GM21737 (cell line): Measurements from ENCODE around the gene ANKRD17.
A peak's percentile ranks its signal among the peaks of the same experiment; 100 is the strongest.
"Not testable (repeated sequence)": the region's sequence is repeated elsewhere in the genome, so short reads cannot be mapped to it uniquely, and the experiment has no call there.

ENCODE experiments used
- ATAC-seq: cut with Tn5 transposase; IDR thresholded peaks from one replicate; pipeline ENCODE4 v1.9.1; 2021; ENCODE audit warnings: mild to moderate bottlenecking, moderate library complexity; ENCODE audit not compliant: unreplicated experiment

Gene ANKRD17

GRCh38 chr4:73258686-73259570, at the start of gene ANKRD17:
Gene ANKRD17, minus strand, starts transcription at chr4:73258798. Its CDS starts 130 bp downstream, at chr4:73258668.
- peak; percentile 71 for ATAC-seq

DNA sequence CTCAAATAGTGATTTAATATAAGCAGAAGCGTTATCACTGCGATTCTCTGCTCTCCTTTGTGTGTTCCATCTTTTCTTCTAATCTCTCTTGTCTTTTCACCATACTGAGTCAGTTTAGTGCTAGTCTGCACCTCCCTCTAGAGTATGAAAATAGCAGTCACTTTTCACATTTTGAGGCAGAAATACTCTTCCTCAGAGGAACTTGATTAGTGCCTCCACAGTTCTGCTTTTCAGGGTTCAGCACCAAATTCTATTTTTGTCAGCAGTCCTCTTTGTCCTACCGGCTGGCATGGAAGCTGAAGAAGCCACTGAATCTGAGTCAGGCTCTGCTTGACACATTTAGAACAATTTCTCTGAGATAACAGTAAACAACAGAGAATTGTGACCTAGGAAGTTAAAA, 49.7 kb upstream of the ANKRD17 start:
- no peak for ATAC-seq

DNA sequence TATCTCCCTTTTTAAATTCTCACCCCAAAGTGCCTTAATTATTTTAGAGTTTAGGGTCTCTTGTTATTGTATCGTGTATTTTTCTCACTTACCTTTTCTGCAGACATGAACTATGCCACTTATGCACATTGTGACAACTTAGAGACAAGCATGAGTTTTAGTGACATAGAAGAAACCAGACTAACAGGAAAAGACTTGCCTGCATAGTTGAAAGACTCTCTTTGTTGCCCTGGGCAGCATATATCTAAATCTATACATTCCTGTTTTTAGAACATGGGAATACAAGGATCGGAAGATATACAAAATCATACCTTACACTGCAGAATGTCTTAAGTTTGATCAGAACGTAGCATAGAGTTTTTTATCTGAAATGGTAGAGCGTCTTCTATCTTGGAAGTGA, 45.1 kb upstream of the ANKRD17 start:
- no peak for ATAC-seq

GRCh38 chr4:73299548-73300280, 41.1 kb upstream of the ANKRD17 start:
- no peak for ATAC-seq

DNA sequence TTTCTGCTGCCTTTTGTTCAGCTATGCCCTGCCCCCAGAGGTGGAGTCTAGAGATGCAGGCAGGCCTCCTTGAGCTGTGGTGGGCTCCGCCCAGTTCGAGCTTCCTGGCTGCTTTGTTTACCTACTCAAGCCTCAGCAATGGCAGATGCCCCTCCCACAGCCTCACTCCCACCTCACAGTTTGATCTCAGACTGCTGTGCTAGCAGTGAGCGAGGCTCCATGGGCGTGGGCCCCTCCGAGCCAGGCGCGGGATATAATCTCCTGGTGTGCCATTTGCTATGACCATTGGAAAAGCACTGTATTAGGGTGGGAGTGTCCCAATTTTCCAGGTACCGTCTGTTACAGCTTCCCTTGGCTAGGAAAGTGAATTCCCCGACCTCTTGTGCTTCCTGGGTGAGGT, 34.1 kb upstream of the ANKRD17 start:
- ATAC-seq, result not testable (repeated sequence)

GRCh38 chr4:73281982-73282381, 23.4 kb upstream of the ANKRD17 start:
- ATAC-seq, result no peak

DNA sequence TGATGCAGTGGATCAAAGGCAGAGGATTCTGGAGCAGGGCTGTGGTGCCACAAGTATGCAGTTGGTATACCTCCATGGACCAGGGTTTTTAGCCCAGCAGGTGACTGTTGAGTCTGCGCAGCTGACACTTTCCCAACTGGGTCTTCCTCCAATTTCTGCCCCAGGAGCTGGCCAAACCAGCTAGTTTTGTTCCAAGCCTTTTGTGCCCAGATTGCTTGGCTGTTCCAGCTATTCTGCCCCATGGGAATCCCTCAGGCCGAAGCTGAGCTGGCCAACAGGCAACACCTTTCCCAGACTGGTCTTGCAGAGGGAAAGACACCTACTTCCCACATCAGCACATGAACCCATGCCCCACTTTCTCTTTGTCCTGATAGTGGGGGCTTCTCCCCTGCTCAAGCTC, 22.8 kb upstream of the ANKRD17 start:
- ATAC-seq, result no peak

GRCh38 chr4:73277201-73277600, 18.6 kb upstream of the ANKRD17 start:
- no peak for ATAC-seq

DNA sequence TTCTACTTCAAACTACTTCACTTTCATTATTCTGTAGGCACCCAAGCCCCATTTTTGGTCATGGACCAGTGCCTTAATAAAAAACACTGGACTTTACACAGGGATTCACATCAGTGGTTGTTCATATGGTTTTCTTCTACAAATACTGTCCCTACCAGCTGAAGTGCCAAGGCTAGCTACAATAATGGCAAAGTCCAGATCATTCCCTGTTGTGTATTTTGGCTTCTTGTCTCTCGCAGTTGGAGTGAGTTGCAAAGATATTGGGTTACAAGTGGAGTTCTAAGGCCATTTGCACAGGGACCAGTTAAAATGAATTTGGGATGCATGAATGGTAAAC, 16.7 kb upstream of the ANKRD17 start:
- no peak for ATAC-seq

DNA sequence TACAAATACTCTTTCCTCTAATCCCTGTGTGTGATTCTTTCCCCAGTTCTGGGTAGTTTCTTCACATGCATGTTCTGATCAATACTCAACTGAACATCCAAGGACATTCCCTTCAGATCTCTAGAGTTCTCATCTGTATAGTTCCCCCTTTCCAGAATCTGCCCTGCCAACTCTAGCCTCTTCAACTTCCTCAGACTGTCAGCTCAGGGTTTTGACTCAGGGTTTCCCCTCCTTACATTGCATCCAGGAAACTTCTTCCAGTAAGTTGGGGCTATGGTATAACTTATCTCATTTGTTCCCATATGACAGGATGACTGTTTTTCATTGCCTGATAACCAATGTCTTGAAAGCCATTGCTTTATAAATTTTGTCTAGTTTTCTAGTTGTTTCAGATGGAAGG, 14.2 kb upstream of the ANKRD17 start:
- no peak for ATAC-seq

- ATAC-seq, result no peak
Observed at GRCh38 chr4:73267050-73267449, 8.5 kb upstream of the ANKRD17 start.

- no peak for ATAC-seq
Observed at GRCh38 chr4:73259571-73260090, 1.0 kb upstream of the ANKRD17 start.

- peak; percentile 28 for ATAC-seq
Observed at GRCh38 chr4:73258436-73258685, 237 bp downstream of the ANKRD17 start.

DNA sequence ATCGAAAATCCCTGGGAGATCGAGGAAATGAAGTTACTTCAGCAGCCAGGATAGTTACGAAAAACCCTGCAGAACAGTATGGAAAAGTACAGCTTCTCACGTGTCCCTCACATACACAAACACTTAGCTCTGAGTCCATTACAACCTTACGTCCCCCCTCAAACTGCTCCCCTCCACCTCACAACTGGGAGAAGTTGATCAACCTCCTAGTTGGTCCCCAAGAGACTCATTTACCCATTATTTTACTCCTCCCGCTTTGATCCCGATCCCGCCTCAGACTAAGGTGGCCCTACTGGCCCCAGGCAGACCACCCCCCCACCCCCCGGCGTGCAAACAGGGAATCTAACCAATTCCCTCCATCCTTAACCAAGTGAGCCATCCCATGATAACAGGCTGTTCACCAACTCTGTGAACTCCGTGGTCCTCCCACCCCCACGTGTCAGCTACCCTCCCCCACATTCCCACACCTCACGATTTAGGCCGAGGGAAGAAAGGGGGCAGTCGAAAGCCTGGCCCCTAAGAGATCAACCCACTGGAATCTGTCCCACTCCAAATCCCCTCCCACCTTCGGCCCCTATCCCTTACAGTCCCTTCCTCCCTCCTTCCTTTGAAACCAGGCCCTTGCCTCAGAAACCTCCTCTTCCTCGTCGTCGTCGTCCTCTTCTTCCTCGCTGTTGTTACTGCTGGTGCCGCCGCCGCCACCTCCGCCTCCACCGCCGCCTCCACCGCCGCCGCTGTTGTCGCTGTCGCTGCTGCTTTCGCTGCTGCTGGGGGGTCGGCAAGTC, 755 bp downstream of the ANKRD17 start:
- ATAC-seq, result peak; percentile 0

GRCh38 chr4:73257234-73257633, 1.4 kb downstream of the ANKRD17 start:
- ATAC-seq, result peak; percentile 28

DNA sequence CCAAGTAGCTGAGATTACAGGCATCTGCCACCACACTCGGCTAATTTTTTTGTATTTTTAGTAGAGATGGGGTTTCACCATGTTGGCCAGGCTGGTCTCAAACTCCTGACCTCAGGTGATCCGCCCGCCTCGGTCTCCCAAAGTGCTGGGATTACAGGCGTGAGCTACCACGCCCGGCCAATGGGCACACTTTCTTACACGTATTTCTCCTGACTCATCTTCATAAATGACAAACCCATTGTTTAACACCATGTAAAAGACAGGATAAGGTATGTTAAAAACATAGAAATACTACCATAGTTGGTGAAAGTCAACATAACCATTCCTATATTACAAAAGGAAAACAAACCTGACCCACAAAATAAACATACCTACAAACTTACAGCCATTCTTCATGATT, 2.8 kb downstream of the ANKRD17 start:
- ATAC-seq, result not testable (repeated sequence)

DNA sequence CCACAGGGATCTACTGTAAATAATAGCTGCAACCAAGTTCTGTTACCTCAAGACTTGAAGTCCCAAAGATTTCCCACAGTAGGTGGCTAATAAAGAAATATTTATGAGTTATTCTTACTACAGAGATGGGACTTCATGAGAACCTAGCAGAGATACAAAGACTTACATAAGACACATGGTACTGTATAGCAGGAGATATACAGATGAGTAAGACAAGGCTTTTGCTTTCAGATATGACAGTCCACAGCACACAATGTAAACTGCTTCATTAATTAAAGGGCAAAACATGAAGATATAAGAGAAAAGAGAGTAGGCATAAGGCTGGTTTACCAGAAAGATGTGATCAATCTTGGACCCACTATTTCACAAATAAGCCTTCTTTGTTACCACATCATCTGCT, 6.6 kb downstream of the ANKRD17 start:
- ATAC-seq, result no peak

GRCh38 chr4:73251384-73251783, 7.2 kb downstream of the ANKRD17 start:
- ATAC-seq, result no peak

DNA sequence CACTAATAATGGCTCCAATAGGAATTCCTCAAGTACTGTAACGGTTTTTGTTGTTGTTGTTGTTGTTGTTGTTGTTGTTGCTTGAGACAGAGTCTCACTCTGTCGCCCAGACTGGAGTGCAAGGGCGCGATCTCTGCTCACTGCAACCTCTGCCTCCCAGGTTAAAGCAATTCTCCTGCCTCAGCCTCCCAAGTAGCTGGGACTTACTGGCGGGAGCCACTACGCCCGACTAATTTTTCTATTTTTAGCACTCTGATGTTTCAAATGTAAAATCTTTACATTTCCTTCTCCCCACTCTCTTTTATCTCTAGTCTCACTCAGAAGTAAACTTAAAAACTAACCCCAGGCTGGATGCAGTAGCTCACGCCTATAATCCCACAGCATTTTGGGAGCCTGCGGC, 8.0 kb downstream of the ANKRD17 start:
- ATAC-seq, result no peak

GRCh38 chr4:73248821-73249220, 9.8 kb downstream of the ANKRD17 start:
- no peak for ATAC-seq

- ATAC-seq, result no peak
Observed at GRCh38 chr4:73248416-73248815, 10.2 kb downstream of the ANKRD17 start.

DNA sequence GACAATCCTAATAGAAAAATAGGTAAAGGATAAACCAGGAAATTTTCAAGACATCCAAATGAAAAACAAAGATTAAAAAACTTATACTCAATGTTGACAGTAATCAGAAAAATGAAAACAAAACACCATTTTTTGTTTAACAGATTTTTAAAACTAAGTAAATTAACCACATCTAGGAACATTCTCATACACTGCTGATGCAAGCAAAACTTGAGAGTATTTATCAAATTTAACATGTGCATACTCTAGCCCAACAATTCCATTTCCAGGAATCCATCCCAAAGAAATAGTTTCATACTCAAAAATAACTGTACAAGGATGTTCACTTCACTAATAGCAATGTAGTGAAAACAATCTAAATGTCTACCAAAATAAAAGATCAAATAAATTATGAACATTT, 11.5 kb downstream of the ANKRD17 start:
- no peak for ATAC-seq
